Measurements from ENCODE around the gene MOAP1.

Gene MOAP1

GRCh38 chr14:93184391-93185348, at the start of gene MOAP1, which contains the start of gene LYSET (continued):
- TF ChIP-seq ZNF18 (tag by site-specific recombination; IDR thresholded peaks at IDR 0.05) (no peak), BCL6B (tag by site-specific recombination; IDR thresholded peaks at IDR 0.05) (no peak), ZBTB20 (tag by site-specific recombination; IDR thresholded peaks at IDR 0.05) (peak; percentile 59; the same call in 1 of the 2 replicates), SETDB1 (IDR thresholded peaks at IDR 0.05; ENCODE audit: insufficient read length, low read length) (no peak), ZNF513 (tag by site-specific recombination; IDR thresholded peaks at IDR 0.05) (no peak), ZNF2 (tag by site-specific recombination; IDR thresholded peaks at IDR 0.05) (peak; percentile 81; the same call in 1 of the 2 replicates), ZNF211 (tag by site-specific recombination; IDR thresholded peaks at IDR 0.05; ENCODE audit: low read depth) (no peak), ZNF658 (tag by site-specific recombination; IDR thresholded peaks at IDR 0.05) (no peak), ZNF174 (tag by site-specific recombination; IDR thresholded peaks at IDR 0.05) (no peak), ZNF473 (tag by site-specific recombination; IDR thresholded peaks at IDR 0.05) (no peak), TRIM28 (IDR thresholded peaks at IDR 0.05; ENCODE audit: borderline replicate concordance, low read length) (no peak), ZFP3 (tag by site-specific recombination; IDR thresholded peaks at IDR 0.05; ENCODE audit: low read depth) (no peak), PRDM10 (tag by site-specific recombination; IDR thresholded peaks at IDR 0.05) (peak; percentile 74), KLF7 (tag by site-specific recombination; IDR thresholded peaks at IDR 0.05; ENCODE audit: borderline replicate concordance) (no peak), ZNF548 (tag by site-specific recombination; IDR thresholded peaks at IDR 0.05) (no peak), ZNF19 (tag by site-specific recombination; IDR thresholded peaks at IDR 0.05; ENCODE audit: low read depth) (no peak), ZEB2 (tag by site-specific recombination; IDR thresholded peaks at IDR 0.05) (peak; percentile 88), PRDM4 (tag by site-specific recombination; IDR thresholded peaks at IDR 0.05) (no peak; the same call in 1 of the 2 replicates), REST (tag by site-specific recombination; IDR thresholded peaks at IDR 0.05) (0 out of 2 replicates have a peak, but pooled peaks have one; percentile 12), SP3 (tag by site-specific recombination; IDR thresholded peaks at IDR 0.05) (peak; percentile 63; the same call in 1 of the 2 replicates), ZBTB17 (tag by site-specific recombination; IDR thresholded peaks at IDR 0.05) (peak; percentile 64; the same call in 1 of the 2 replicates), ZNF449 (tag by site-specific recombination; IDR thresholded peaks at IDR 0.05) (no peak)
